NT2/D1 (cell line): Measurements from ENCODE around the gene TWSG1.

ENCODE experiments used
- YY1 ChIP-seq: IDR thresholded peaks from 2 replicates; pipeline ENCODE4 v1.6.1; 2011; ENCODE audit not compliant: insufficient read length, insufficient read depth
- ZNF274 ChIP-seq: IDR thresholded peaks from 2 replicates; pipeline ENCODE4 v1.6.1; 2011; ENCODE audit warnings: mild to moderate bottlenecking, low read depth, low read length

DNA sequence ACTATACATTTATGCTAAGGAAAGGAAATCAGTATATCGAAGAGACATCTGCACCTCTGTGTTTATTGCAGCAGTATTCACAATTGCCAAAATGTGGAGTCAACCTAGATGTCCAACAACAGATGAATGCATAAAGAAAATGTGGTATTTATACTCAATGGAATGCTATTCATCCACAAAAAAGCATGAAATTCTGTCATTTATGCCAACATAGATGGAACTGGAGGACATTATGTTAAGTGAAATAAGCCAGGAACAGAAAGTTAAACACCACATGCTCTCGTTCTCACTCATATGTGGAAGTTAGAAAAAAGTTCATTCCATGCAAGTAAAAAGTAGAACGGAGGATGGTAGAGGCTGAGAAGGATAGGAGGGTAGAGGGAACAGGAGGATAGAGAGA, 59.5 kb downstream of the TWSG1 start:
- TF ChIP-seq YY1 (no peak), ZNF274 (no peak)
